ENCODE data around the gene SLC34A1. TPM values are rescaled to one million over a fixed set of nuclear protein-coding genes. Genes with fewer than 3 reads are reported as not detected.

Gene SLC34A1
- total RNA-seq, 1 experiment from 2014 or later: not detected

GRCh38 chr5:177427919-177428573 is 43.8 kb downstream of the SLC34A1 start:
- no peak overlapping the region for H3K27ac ChIP-seq
- peaks cover 49% of the 10 kb centered on the region for H3K36me3 ChIP-seq
- H3K4me1 ChIP-seq (replicated peaks): peaks cover 21% of the 10 kb centered on the region
- H3K9me3 ChIP-seq (replicated peaks): no peaks in the 10 kb centered on the region
- peak in 1 of 2 experiments; percentile 51 for DNase-seq (ENCODE audit: low read depth in 1 of 2, low spot score in 2 of 2)
- peak overlapping the region; percentile 90 for H3K4me3 ChIP-seq
- H3K27me3 ChIP-seq (replicated peaks): no peaks in the 10 kb centered on the region

GRCh38 chr5:177428574-177429217 is 44.5 kb downstream of the SLC34A1 start:
- Histone ChIP-seq H3K4me1 (replicated peaks) (peaks cover 21% of the 10 kb centered on the region), H3K36me3 (peaks cover 56% of the 10 kb centered on the region), H3K9me3 (replicated peaks) (no peaks in the 10 kb centered on the region), H3K27ac (no peak overlapping the region), H3K4me3 (no peak overlapping the region), H3K27me3 (replicated peaks) (no peaks in the 10 kb centered on the region)
- no peak for DNase-seq (ENCODE audit: low read depth in 1 of 2, low spot score in 2 of 2)

GRCh38 chr5:177429248-177430040 is 45.2 kb downstream of the SLC34A1 start:
- H3K9me3 ChIP-seq (replicated peaks): no peaks in the 10 kb centered on the region
- no peak overlapping the region for H3K4me3 ChIP-seq
- no peak overlapping the region for H3K27ac ChIP-seq
- DNase-seq (ENCODE audit: low read depth in 1 of 2, low spot score in 2 of 2): no peak
- H3K4me1 ChIP-seq (replicated peaks): peaks cover 21% of the 10 kb centered on the region
- no peaks in the 10 kb centered on the region for H3K27me3 ChIP-seq (replicated peaks)
- H3K36me3 ChIP-seq: peaks cover 63% of the 10 kb centered on the region

GRCh38 chr5:177430140-177430951 is 46.1 kb downstream of the SLC34A1 start:
- no peak for DNase-seq (ENCODE audit: low read depth in 1 of 2, low spot score in 2 of 2)
- Histone ChIP-seq H3K27me3 (replicated peaks) (no peaks in the 10 kb centered on the region), H3K27ac (no peak overlapping the region), H3K36me3 (peaks cover 72% of the 10 kb centered on the region), H3K4me3 (no peak overlapping the region), H3K4me1 (replicated peaks) (peaks cover 19% of the 10 kb centered on the region), H3K9me3 (replicated peaks) (no peaks in the 10 kb centered on the region)

- H3K27ac ChIP-seq: no peak overlapping the region
- peaks cover 13% of the 10 kb centered on the region for H3K4me1 ChIP-seq (replicated peaks)
- no peaks in the 10 kb centered on the region for H3K9me3 ChIP-seq (replicated peaks)
- no peaks in the 10 kb centered on the region for H3K27me3 ChIP-seq (replicated peaks)
- DNase-seq (ENCODE audit: low read depth in 1 of 2, low spot score in 2 of 2): no peak
- no peak overlapping the region for H3K4me3 ChIP-seq
- peaks cover 78% of the 10 kb centered on the region for H3K36me3 ChIP-seq
Observed at GRCh38 chr5:177430972-177431316, 46.7 kb downstream of the SLC34A1 start.

GRCh38 chr5:177431317-177432142 is 47.3 kb downstream of the SLC34A1 start:
- H3K4me1 ChIP-seq (replicated peaks): peaks cover 13% of the 10 kb centered on the region
- no peak for DNase-seq (ENCODE audit: low read depth in 1 of 2, low spot score in 2 of 2)
- peaks cover 83% of the 10 kb centered on the region for H3K36me3 ChIP-seq
- no peak overlapping the region for H3K27ac ChIP-seq
- H3K9me3 ChIP-seq (replicated peaks): no peaks in the 10 kb centered on the region
- H3K4me3 ChIP-seq: no peak overlapping the region
- no peaks in the 10 kb centered on the region for H3K27me3 ChIP-seq (replicated peaks)

GRCh38 chr5:177432143-177432838 is 48.1 kb downstream of the SLC34A1 start:
- Histone ChIP-seq H3K4me1 (replicated peaks) (peaks cover 9% of the 10 kb centered on the region), H3K27ac (no peak overlapping the region), H3K36me3 (peaks cover 84% of the 10 kb centered on the region), H3K4me3 (no peak overlapping the region), H3K27me3 (replicated peaks) (no peaks in the 10 kb centered on the region), H3K9me3 (replicated peaks) (no peaks in the 10 kb centered on the region)
- peak in 1 of 2 experiments; percentile 51 for DNase-seq (ENCODE audit: low read depth in 1 of 2, low spot score in 2 of 2)

- H3K36me3 ChIP-seq: peaks cover 87% of the 10 kb centered on the region
- H3K27ac ChIP-seq: no peak overlapping the region
- peaks cover 2% of the 10 kb centered on the region for H3K4me1 ChIP-seq (replicated peaks)
- H3K4me3 ChIP-seq: no peak overlapping the region
- DNase-seq (ENCODE audit: low read depth in 1 of 2, low spot score in 2 of 2): no peak
- no peaks in the 10 kb centered on the region for H3K9me3 ChIP-seq (replicated peaks)
- H3K27me3 ChIP-seq (replicated peaks): no peaks in the 10 kb centered on the region
Observed at GRCh38 chr5:177432839-177433657, 48.8 kb downstream of the SLC34A1 start.

GRCh38 chr5:177433658-177434217 is 49.5 kb downstream of the SLC34A1 start:
- Histone ChIP-seq H3K27me3 (replicated peaks) (no peaks in the 10 kb centered on the region), H3K9me3 (replicated peaks) (no peaks in the 10 kb centered on the region), H3K4me3 (no peak overlapping the region), H3K36me3 (peaks cover 87% of the 10 kb centered on the region), H3K4me1 (replicated peaks) (no peaks in the 10 kb centered on the region), H3K27ac (no peak overlapping the region)
- no peak for DNase-seq (ENCODE audit: low read depth in 1 of 2, low spot score in 2 of 2)

GRCh38 chr5:177434437-177434836 is 50.2 kb downstream of the SLC34A1 start:
- H3K27me3 ChIP-seq (replicated peaks): no peaks in the 10 kb centered on the region
- no peaks in the 10 kb centered on the region for H3K4me1 ChIP-seq (replicated peaks)
- H3K27ac ChIP-seq: no peak overlapping the region
- no peak overlapping the region for H3K4me3 ChIP-seq
- DNase-seq (ENCODE audit: low read depth in 1 of 2, low spot score in 2 of 2): no peak
- no peaks in the 10 kb centered on the region for H3K9me3 ChIP-seq (replicated peaks)
- H3K36me3 ChIP-seq: peaks cover 91% of the 10 kb centered on the region

- peaks cover 96% of the 10 kb centered on the region for H3K36me3 ChIP-seq
- no peak for DNase-seq (ENCODE audit: low read depth in 1 of 2, low spot score in 2 of 2)
- no peak overlapping the region for H3K27ac ChIP-seq
Observed at GRCh38 chr5:177434942-177435738, 50.9 kb downstream of the SLC34A1 start.

More at GRCh38 chr5:177434942-177435738, 50.9 kb downstream of the SLC34A1 start:
- Histone ChIP-seq H3K27me3 (replicated peaks) (no peaks in the 10 kb centered on the region), H3K9me3 (replicated peaks) (no peaks in the 10 kb centered on the region), H3K4me1 (replicated peaks) (no peaks in the 10 kb centered on the region), H3K4me3 (no peak overlapping the region)

All from SJSA1 (cell line).